Activated B cell treated with CpG ODN at 0.5 μM for 24 hours (primary cell): Measurements from ENCODE around the gene FGF1. TPM values are rescaled to one million over a fixed set of nuclear protein-coding genes. Genes with fewer than 3 reads are reported as not detected.

ENCODE experiments used
- ATAC-seq: fragments of 200-7000 bp; cut with Tn5 transposase; one replicate; pipeline ENCODE4 v1.10.0; 2021; ENCODE audit warnings: low read depth, mild to moderate bottlenecking, moderate library complexity
- CTCF ChIA-PET: fragments of 350-600 bp; sonication (Branson Sonifier 250); formaldehyde crosslinking; loops from one replicate; lab custom pipeline; 2021; ENCODE audit warnings: antibody characterized with exemption; lab: Charles Lee
- POLR2A ChIA-PET: fragments of 350-600 bp; sonication (Branson Sonifier 250); formaldehyde crosslinking; loops from one replicate; lab custom pipeline; 2021; ENCODE audit warnings: antibody characterized with exemption; lab: Charles Lee
- DNase-seq: peaks from one replicate; pipeline ENCODE4 v3.0.0; 2022
- H3K27ac Mint-ChIP-seq: one replicate; pipeline ENCODE4 v1.8.0; 2020; ENCODE audit warnings: mixed read lengths
- H3K27me3 Mint-ChIP-seq: one replicate; pipeline ENCODE4 v1.8.0; 2021; ENCODE audit warnings: mixed read lengths
- H3K36me3 Mint-ChIP-seq: one replicate; pipeline ENCODE4 v1.8.0; 2021; ENCODE audit warnings: low read depth, mixed read lengths
- H3K4me1 Mint-ChIP-seq: one replicate; pipeline ENCODE4 v1.8.0; 2021; ENCODE audit warnings: mixed read lengths
- H3K4me3 Mint-ChIP-seq: one replicate; pipeline ENCODE4 v1.8.0; 2020; ENCODE audit warnings: mild to moderate bottlenecking, mixed read lengths
- H3K9me3 Mint-ChIP-seq: one replicate; pipeline ENCODE4 v1.8.0; 2020; ENCODE audit warnings: mixed read lengths
- CTCF ChIP-seq: fragments of 200-600 bp; IDR thresholded peaks from one replicate; pipeline ENCODE4 v1.8.0; 2022; ENCODE audit warnings: antibody characterized with exemption, mild to moderate bottlenecking
- intact Hi-C: fragments of 100-400 bp; cut with micrococcal nuclease; formaldehyde crosslinking; loops from one replicate; pipeline ENCODE4 v1.15.1; 2024
- total RNA-seq: library from RNA; stranded (reverse); gene quantifications from 2 replicates; pipeline ENCODE4 v1.2.3, GENCODE V29; 2022

The FGF1 gene
- total RNA-seq, 1 donor from 2014 or later = not detected

DNA sequence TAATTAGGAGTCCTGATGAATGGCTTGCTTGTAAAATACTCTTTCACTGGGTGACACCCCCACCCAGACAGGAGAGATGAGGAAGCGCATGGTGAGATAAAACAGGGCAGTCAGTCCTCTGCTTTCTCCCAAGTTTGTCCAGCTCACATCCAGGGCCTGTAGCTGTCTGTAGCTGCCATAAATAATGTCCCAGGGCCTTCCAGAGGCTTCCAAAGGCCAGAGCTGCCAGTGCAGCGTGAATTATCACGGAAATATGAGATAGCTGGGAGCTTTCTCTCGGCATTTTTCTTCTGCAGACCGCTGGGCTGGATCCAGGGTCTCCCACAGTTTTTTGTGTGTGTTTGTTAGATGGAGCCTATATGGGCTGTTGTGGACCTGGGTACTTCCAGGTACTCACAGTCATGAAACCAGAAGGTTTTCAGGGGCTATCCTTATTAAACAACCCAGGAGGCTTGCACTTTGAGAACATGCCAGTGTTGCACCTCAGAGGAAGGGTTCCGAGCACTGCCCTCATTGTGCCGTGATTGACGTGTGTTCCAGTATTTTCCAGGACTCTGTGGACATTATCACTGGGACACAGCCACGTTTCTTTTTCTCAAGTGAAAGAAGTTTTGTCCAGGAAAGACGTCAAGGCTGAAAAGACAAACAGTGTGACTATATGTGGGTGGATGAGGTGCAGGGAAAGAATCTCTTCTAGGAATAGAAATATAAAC is 117.5 kb downstream of the FGF1 start:
- no peaks in the 10 kb centered on the region for H3K36me3 Mint-ChIP-seq

DNA sequence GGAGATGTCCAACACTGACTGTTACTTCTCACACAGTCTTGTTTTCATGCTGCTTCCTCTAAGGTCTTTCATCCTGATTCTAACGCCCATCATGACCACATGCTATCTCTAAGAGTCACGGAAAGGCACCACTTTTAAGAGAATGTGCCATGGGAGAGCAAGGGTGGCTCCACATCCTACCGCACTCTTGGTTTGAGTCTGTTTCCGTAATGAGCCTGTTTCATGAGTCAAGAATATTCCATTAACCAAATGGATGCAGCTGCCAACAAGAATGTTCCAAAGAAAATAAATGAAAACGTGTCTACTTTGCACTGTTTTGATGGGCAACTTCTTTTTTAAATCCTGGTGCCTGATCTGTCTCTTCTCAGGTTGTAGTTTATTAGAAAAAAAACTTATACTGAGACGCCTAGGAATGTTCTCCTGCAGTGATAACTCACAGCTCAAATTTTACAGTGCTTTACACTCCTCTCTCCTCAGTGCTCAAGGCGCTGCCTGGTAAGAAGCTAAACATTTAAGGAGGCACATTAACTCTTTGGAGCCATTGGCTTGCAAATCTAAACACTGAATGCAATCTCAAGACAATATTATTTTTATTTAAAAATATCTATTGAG is 124.3 kb downstream of the FGF1 start:
- CTCF ChIA-PET = no interaction called here
- intact Hi-C loops = no loop called here
- ATAC-seq = no peak
- POLR2A ChIA-PET = no interaction called here
- no peak for DNase-seq
- Mint-ChIP-seq H3K9me3 (no peaks in the 10 kb centered on the region), H3K27ac (no peak overlapping the region), H3K4me1 (no peaks in the 10 kb centered on the region), H3K36me3 (no peaks in the 10 kb centered on the region), H3K4me3 (no peak overlapping the region), H3K27me3 (peaks cover 19% of the 10 kb centered on the region)
- no peak for TF ChIP-seq CTCF

More for the DNA sequence above, 117.5 kb downstream of the FGF1 start:
- ATAC-seq (no peak), DNase-seq (no peak)
- peaks cover 3% of the 10 kb centered on the region for H3K27me3 Mint-ChIP-seq
- no peak overlapping the region for H3K4me3 Mint-ChIP-seq
- no peak overlapping the region for H3K27ac Mint-ChIP-seq
- no peak for TF ChIP-seq CTCF
- CTCF ChIA-PET = no interaction called here
- intact Hi-C loops = no loop called here
- H3K9me3 Mint-ChIP-seq = no peaks in the 10 kb centered on the region
- H3K4me1 Mint-ChIP-seq = no peaks in the 10 kb centered on the region
- POLR2A ChIA-PET = no interaction called here

DNA sequence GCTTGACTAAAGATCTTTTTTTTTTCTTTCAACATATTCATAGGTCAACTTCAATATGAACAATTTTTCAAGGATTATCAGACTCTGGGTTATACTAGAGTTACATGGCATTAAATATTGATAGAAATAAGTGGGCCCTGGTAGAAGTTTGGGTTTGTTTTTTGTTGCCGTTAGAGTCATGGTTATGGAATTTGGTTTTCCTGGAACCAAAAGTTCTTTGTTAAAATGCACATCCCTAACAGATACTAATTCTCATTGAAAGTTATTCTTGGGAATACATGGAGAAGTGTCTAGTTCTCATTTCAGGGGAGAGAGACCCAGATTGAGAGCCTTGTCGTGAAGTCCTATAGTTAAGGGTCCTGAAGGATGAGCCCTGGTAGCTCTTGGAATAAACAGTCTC is 124.9 kb downstream of the FGF1 start:
- no peak for DNase-seq
- CTCF ChIA-PET = no interaction called here

DNA sequence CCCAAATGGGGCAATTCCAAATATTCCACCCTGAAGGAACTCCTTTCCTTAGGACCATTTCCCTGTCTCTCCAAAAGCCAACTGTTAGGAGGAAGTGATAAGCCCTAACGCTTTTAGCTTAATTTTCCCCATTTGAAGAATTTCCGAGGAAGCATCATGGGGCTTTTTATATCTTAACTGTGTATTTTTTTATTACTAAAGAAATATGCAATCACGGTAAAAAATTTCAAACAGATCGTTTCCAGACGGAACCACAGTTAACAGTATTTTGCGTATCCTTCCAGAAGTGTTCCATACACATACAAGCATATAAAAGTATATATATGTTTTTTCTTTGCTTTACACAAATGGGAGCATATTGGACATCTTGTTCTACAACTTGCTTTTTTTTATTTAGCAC is 133.8 kb downstream of the FGF1 start:
- DNase-seq = no peak
- peaks cover 27% of the 10 kb centered on the region for H3K27me3 Mint-ChIP-seq
- H3K27ac Mint-ChIP-seq = no peak overlapping the region
- ATAC-seq = no peak
- H3K4me1 Mint-ChIP-seq = peaks cover 10% of the 10 kb centered on the region
- TF ChIP-seq CTCF = no peak
- intact Hi-C loops = no loop called here
- no peak overlapping the region for H3K4me3 Mint-ChIP-seq
- ChIA-PET CTCF (no interaction called here), POLR2A (interaction anchor here (0.6 kb wide), 1 partner anchor 59 kb away, joined by 6 read pairs; no protein-coding TSS in a partner anchor)
- H3K36me3 Mint-ChIP-seq = no peaks in the 10 kb centered on the region
- no peaks in the 10 kb centered on the region for H3K9me3 Mint-ChIP-seq

More for the DNA sequence above, 124.9 kb downstream of the FGF1 start:
- Mint-ChIP-seq H3K27me3 (peaks cover 17% of the 10 kb centered on the region), H3K9me3 (no peaks in the 10 kb centered on the region), H3K4me3 (no peak overlapping the region), H3K4me1 (no peaks in the 10 kb centered on the region), H3K27ac (no peak overlapping the region), H3K36me3 (no peaks in the 10 kb centered on the region)
- no peak for TF ChIP-seq CTCF
- POLR2A ChIA-PET = no interaction called here
- ATAC-seq = no peak
- intact Hi-C loops = no loop called here

GRCh38 chr5:142551338-142552067 is 134.4 kb downstream of the FGF1 start:
- intact Hi-C loops = no loop called here
- no peaks in the 10 kb centered on the region for H3K9me3 Mint-ChIP-seq

More at GRCh38 chr5:142551338-142552067, 134.4 kb downstream of the FGF1 start:
- Mint-ChIP-seq H3K27ac (no peak overlapping the region), H3K4me3 (no peak overlapping the region), H3K4me1 (peaks cover 10% of the 10 kb centered on the region), H3K27me3 (peaks cover 27% of the 10 kb centered on the region), H3K36me3 (no peaks in the 10 kb centered on the region)
- ChIA-PET POLR2A (interaction anchor here (0.6 kb wide), 1 partner anchor 58 kb away, joined by 6 read pairs; no protein-coding TSS in a partner anchor), CTCF (interaction anchor here (0.7 to 4.1 kb wide), 2 partner anchors 399 to 406 kb away, joined by 3 to 27 read pairs; no protein-coding TSS in a partner anchor)
- TF ChIP-seq CTCF = no peak
- ATAC-seq (no peak), DNase-seq (no peak)
